Endothelial cell (in vitro differentiated cells): ENCODE measurements around the gene RBM26. TPM values are rescaled to one million over a fixed set of nuclear protein-coding genes. Genes with fewer than 3 reads are reported as not detected.
"Not testable (repeated sequence)": the region's sequence is repeated elsewhere in the genome, so short reads cannot be mapped to it uniquely, and the experiment has no call there.

Experiments used
- DNase-seq: peaks from one replicate; pipeline ENCODE4 v3.0.0; 2021; ENCODE audit warnings: low spot score
- H3K27ac Mint-ChIP-seq: one replicate; pipeline ENCODE4 v1.8.0; 2021; ENCODE audit warnings: mixed read lengths, inconsistent platforms; ENCODE audit not compliant: unreplicated experiment
- H3K27me3 Mint-ChIP-seq: one replicate; pipeline ENCODE4 v1.8.0; 2021; ENCODE audit warnings: mild to moderate bottlenecking, moderate library complexity, mixed read lengths, inconsistent platforms; ENCODE audit not compliant: unreplicated experiment
- H3K36me3 Mint-ChIP-seq: one replicate; pipeline ENCODE4 v1.8.0; 2021; ENCODE audit warnings: mild to moderate bottlenecking, low read depth, mixed read lengths, inconsistent platforms; ENCODE audit not compliant: unreplicated experiment
- H3K4me1 Mint-ChIP-seq: one replicate; pipeline ENCODE4 v1.8.0; 2021; ENCODE audit warnings: mild to moderate bottlenecking, mixed read lengths, inconsistent platforms; ENCODE audit not compliant: unreplicated experiment
- H3K4me3 Mint-ChIP-seq: one replicate; pipeline ENCODE4 v1.8.0; 2021; ENCODE audit warnings: mild to moderate bottlenecking, mixed read lengths, inconsistent platforms; ENCODE audit not compliant: unreplicated experiment
- H3K9me3 Mint-ChIP-seq: one replicate; pipeline ENCODE4 v1.8.0; 2021; ENCODE audit warnings: mixed read lengths, inconsistent platforms; ENCODE audit not compliant: unreplicated experiment
- total RNA-seq: library from RNA; stranded (reverse); fragmentation: NEBNext Ultra II Directional; extraction: Animal tissue kit (Norgen Biotek cat#: 25700); gene quantifications from one replicate; pipeline ENCODE4 v1.2.1, GENCODE V29; 2021; ENCODE audit not compliant: unreplicated experiment
- TF ChIP-seq, protein P1 (sequence below): fragments of 200-600 bp; sonication (generic); IDR thresholded peaks from one replicate; pipeline ENCODE4 v1.5.0; 2021; ENCODE audit warnings: antibody characterized with exemption; ENCODE audit not compliant: unreplicated experiment

RBM26 gene
- total RNA-seq, 1 donor from 2014 or later = 49.5 TPM

DNA sequence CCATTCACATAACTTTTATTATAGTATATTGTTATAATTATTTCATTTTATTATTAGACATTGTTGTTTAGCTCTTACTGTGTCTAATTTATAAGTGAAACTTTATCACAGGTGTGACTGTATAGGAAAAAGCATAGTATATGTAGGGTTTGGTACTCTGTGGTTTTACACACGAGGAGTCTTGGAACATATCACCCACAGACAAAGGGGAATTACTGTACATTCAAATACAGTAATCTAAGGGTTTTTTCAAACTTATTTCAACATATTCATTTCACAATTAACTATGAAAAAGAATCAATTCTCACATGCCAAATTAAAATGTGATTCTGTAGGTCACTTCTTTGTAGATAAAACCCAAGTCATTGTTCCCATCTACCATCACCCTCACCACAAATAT, 46.0 kb downstream of the RBM26 start:
- H3K36me3 Mint-ChIP-seq = peaks cover 6% of the 10 kb centered on the region

DNA sequence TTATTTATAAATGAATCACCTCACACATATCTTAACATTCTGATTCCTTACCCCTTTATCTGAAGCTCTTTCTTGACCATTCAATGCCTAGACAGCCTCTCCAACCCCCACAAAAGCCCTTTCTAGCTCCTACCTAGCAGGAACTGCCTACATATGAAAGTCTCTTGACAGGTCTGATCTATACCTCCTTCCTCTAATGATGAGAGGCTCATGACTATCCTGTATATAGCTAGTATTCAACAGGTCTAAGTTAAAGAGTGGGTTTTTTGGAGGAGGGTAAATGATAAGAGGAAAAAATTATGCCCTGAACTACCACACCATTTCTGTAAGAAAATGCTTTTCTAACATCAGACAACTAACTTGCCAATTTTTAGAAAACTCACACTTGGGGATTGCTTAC, 47.0 kb downstream of the RBM26 start:
- TF ChIP-seq, protein P1, sequence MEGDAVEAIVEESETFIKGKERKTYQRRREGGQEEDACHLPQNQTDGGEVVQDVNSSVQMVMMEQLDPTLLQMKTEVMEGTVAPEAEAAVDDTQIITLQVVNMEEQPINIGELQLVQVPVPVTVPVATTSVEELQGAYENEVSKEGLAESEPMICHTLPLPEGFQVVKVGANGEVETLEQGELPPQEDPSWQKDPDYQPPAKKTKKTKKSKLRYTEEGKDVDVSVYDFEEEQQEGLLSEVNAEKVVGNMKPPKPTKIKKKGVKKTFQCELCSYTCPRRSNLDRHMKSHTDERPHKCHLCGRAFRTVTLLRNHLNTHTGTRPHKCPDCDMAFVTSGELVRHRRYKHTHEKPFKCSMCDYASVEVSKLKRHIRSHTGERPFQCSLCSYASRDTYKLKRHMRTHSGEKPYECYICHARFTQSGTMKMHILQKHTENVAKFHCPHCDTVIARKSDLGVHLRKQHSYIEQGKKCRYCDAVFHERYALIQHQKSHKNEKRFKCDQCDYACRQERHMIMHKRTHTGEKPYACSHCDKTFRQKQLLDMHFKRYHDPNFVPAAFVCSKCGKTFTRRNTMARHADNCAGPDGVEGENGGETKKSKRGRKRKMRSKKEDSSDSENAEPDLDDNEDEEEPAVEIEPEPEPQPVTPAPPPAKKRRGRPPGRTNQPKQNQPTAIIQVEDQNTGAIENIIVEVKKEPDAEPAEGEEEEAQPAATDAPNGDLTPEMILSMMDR = no peak
- no peak for DNase-seq
- Mint-ChIP-seq H3K27me3 (no peaks in the 10 kb centered on the region), H3K4me3 (no peak overlapping the region), H3K27ac (no peak overlapping the region), H3K9me3 (no peaks in the 10 kb centered on the region), H3K36me3 (peaks cover 6% of the 10 kb centered on the region), H3K4me1 (no peaks in the 10 kb centered on the region)

More for the DNA sequence above, 46.0 kb downstream of the RBM26 start:
- no peaks in the 10 kb centered on the region for H3K4me1 Mint-ChIP-seq
- TF ChIP-seq, protein P1 = no peak
- H3K9me3 Mint-ChIP-seq = no peaks in the 10 kb centered on the region
- H3K4me3 Mint-ChIP-seq = no peak overlapping the region
- no peak overlapping the region for H3K27ac Mint-ChIP-seq
- no peaks in the 10 kb centered on the region for H3K27me3 Mint-ChIP-seq
- no peak for DNase-seq

DNA sequence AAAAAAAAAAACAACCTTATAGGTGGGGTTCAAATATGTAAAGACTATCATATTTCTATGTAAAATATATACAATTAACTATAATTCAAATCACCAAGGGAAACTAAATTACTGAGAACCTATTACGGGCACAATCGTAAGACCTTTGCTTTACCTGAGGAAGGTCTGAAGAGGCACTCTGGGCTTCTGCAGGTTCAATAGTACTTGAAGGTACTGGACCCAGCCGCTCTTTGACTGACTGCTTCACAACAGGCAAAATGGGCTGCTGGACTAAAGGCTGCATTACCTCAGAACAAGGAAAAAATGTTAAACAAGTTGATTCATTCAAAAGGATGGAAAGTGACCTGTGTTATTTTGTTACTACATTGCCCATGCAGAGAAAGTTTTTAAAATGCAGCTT, 51.8 kb downstream of the RBM26 start:
- no peak for DNase-seq
- Mint-ChIP-seq H3K4me1 (peaks cover 5% of the 10 kb centered on the region), H3K9me3 (no peaks in the 10 kb centered on the region), H3K27me3 (no peaks in the 10 kb centered on the region), H3K36me3 (peaks cover 6% of the 10 kb centered on the region), H3K4me3 (no peak overlapping the region), H3K27ac (peak overlapping the region; percentile 48)
- TF ChIP-seq, protein P1 = no peak

DNA sequence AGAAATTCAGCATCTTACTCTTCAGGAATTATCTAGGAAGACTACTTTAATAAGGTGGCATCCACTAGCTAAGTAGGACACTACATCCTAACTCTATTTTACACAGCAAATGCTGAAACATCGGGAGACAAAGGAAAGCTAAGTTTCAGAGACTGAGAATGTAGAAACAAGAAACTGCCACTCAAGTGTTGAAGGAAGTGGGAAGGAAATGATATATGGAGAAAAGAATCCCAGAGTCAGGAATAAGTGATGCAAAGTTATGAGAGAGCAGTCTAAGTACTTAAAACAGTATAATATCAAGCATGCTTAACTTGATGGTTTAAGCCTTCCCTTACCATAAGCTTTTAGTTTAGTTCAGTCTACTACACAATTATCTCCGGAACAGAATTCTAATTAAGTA, 52.4 kb downstream of the RBM26 start:
- peaks cover 5% of the 10 kb centered on the region for H3K4me1 Mint-ChIP-seq
- TF ChIP-seq, protein P1 = no peak
- H3K27ac Mint-ChIP-seq = peak overlapping the region; percentile 66
- peaks cover 6% of the 10 kb centered on the region for H3K36me3 Mint-ChIP-seq
- no peaks in the 10 kb centered on the region for H3K27me3 Mint-ChIP-seq
- no peak overlapping the region for H3K4me3 Mint-ChIP-seq
- no peaks in the 10 kb centered on the region for H3K9me3 Mint-ChIP-seq
- DNase-seq = no peak

DNA sequence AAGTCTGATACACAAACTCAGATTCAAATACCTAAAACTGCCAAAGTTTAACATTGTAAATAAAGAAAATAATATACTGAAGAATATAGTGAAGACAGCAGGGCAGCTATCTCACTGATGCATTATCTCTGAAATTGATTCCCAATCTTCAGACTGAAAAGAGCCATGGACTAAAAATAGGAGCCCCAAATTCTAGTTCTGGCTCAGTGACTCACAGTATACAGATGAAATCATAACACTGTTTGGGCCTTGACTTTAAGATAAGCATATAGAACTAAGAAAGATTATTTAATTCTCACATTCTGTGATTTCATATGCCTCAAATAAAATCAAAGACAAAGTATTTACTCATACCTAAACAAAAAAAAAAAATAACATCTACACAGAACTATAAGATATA, 53.9 kb downstream of the RBM26 start:
- Mint-ChIP-seq H3K27me3 (no peaks in the 10 kb centered on the region), H3K4me3 (no peak overlapping the region), H3K9me3 (no peaks in the 10 kb centered on the region), H3K27ac (no peak overlapping the region), H3K36me3 (peaks cover under 1% of the 10 kb centered on the region), H3K4me1 (peaks cover 5% of the 10 kb centered on the region)
- DNase-seq = no peak
- TF ChIP-seq, protein P1 = no peak

DNA sequence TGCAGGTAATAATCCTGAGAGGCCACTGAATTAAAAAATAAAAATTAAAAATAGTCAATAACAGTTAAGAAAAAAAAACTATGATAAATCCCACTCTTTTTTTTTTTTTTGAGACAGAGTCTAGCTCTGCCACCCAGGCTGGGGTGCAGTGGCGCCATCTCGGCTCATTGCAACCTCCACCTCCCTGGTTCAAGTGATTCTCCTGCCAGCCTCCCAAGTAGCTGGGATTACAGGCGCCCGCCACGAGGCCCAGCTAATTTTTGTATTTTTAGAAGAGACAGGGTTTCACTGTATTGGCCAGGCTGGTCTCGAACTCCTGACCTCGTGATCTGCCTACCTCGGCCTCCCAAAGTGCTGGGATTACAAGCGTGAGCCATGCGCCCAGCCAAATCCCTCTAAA, 56.4 kb downstream of the RBM26 start:
- not testable (repeated sequence) for H3K4me1 Mint-ChIP-seq, DNase-seq, H3K27me3 Mint-ChIP-seq, H3K27ac Mint-ChIP-seq, H3K9me3 Mint-ChIP-seq, H3K4me3 Mint-ChIP-seq, H3K36me3 Mint-ChIP-seq
